Dendritic cell treated with granulocyte-macrophage colony-stimulating factor and Interleukin-4, amounts not matched to agents 40 ng/mL and 50 ng/mL, for 4 days (primary cell): ENCODE results near the gene SEPHS2.

Experiments
- H3K27ac Mint-ChIP-seq: one replicate; pipeline ENCODE4 v1.8.0; 2022; ENCODE audit warnings: mild to moderate bottlenecking, mixed read lengths
- H3K27me3 Mint-ChIP-seq: one replicate; pipeline ENCODE4 v1.8.0; 2022; ENCODE audit warnings: mild to moderate bottlenecking, mixed read lengths
- H3K36me3 Mint-ChIP-seq: one replicate; pipeline ENCODE4 v1.8.0; 2022; ENCODE audit warnings: low read depth, mixed read lengths
- H3K4me1 Mint-ChIP-seq: one replicate; pipeline ENCODE4 v1.8.0; 2022; ENCODE audit warnings: low read depth, mixed read lengths
- H3K4me3 Mint-ChIP-seq: one replicate; pipeline ENCODE4 v1.8.0; 2022; ENCODE audit warnings: mild to moderate bottlenecking, moderate library complexity, mixed read lengths
- H3K9me3 Mint-ChIP-seq: one replicate; pipeline ENCODE4 v1.8.0; 2022; ENCODE audit warnings: mixed read lengths
- intact Hi-C: fragments of 100-400 bp; cut with micrococcal nuclease; formaldehyde crosslinking; loops from one replicate; pipeline ENCODE4 v1.15.0; 2022

The SEPHS2 gene

GRCh38 chr16:30429678-30430427, 15.8 kb downstream of the SEPHS2 start, which contains the start of gene DCTPP1:
Gene DCTPP1 (minus strand): TSS chr16:30430030. CDS start chr16:30429980, 50 bp downstream.
- peaks cover 12% of the 10 kb centered on the region for H3K4me1 Mint-ChIP-seq
- H3K36me3 Mint-ChIP-seq, result peaks cover 14% of the 10 kb centered on the region
- no peak within 1 kb of the TSS for H3K27ac Mint-ChIP-seq
- no peaks in the 10 kb centered on the region for H3K27me3 Mint-ChIP-seq
- H3K4me3 Mint-ChIP-seq, result no peak within 1 kb of the TSS
- intact Hi-C loops, result loop anchor here (1.0 kb wide), 1 partner anchor 13 kb away; no protein-coding TSS in a partner anchor
- H3K9me3 Mint-ChIP-seq, result no peaks in the 10 kb centered on the region

- no peak overlapping the region for H3K4me3 Mint-ChIP-seq
- no peaks in the 10 kb centered on the region for H3K27me3 Mint-ChIP-seq
- peaks cover 12% of the 10 kb centered on the region for H3K4me1 Mint-ChIP-seq
- H3K36me3 Mint-ChIP-seq, result peaks cover 19% of the 10 kb centered on the region
- H3K9me3 Mint-ChIP-seq, result no peaks in the 10 kb centered on the region
- H3K27ac Mint-ChIP-seq, result no peak overlapping the region
- intact Hi-C loops, result no loop called here
These were observed 16.3 kb downstream of the SEPHS2 start for GRCh38 chr16:30429418-30429677.

DNA sequence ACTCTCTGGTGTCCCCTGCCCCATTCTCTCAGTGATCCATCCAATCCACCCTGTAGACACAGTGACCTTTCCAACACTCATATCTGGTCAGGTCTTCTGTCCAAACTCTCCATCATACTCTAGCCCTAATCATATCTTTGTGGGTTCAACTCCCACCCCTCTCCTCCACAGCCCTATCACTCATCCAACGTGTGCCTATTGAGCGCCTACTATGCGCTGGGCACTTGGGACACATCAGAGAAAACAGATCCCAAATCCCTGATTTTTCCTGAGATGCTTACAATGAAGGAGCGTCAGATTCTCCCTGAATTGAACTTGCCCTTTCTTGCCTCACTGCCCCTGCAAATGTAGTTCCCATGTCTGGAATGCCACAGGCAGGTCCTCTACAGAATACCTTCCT, 17.6 kb downstream of the SEPHS2 start:
- H3K4me1 Mint-ChIP-seq, result peaks cover 12% of the 10 kb centered on the region
- H3K27ac Mint-ChIP-seq, result peak overlapping the region; percentile 2
- H3K27me3 Mint-ChIP-seq, result no peaks in the 10 kb centered on the region
- H3K36me3 Mint-ChIP-seq, result peaks cover 32% of the 10 kb centered on the region
- H3K9me3 Mint-ChIP-seq, result no peaks in the 10 kb centered on the region
- no peak overlapping the region for H3K4me3 Mint-ChIP-seq
- intact Hi-C loops, result no loop called here

DNA sequence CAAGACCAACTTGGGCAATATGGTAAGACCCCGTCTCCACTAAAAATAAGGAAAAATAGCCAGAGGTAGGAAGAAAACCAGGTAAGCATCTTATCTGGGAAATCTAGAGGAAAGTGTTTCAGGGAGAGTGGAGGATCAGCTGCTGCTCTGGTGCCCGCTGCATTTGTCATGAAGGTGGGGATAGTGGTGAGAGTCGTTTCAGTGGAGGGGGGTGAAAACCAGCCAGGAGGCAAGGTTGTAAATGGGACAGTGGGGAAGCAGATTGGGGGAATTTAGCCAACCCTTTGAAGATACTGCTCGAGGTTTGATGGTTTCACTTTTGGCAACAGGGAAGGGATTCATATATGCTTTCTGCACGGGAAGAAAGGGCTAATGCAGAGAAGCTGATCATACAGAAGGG, 24.7 kb downstream of the SEPHS2 start:
- H3K4me1 Mint-ChIP-seq, result peaks cover 15% of the 10 kb centered on the region
- H3K36me3 Mint-ChIP-seq, result peaks cover 59% of the 10 kb centered on the region
- no peaks in the 10 kb centered on the region for H3K27me3 Mint-ChIP-seq
- H3K4me3 Mint-ChIP-seq, result no peak overlapping the region
- no peak overlapping the region for H3K27ac Mint-ChIP-seq
- intact Hi-C loops, result no loop called here
- H3K9me3 Mint-ChIP-seq, result no peaks in the 10 kb centered on the region

DNA sequence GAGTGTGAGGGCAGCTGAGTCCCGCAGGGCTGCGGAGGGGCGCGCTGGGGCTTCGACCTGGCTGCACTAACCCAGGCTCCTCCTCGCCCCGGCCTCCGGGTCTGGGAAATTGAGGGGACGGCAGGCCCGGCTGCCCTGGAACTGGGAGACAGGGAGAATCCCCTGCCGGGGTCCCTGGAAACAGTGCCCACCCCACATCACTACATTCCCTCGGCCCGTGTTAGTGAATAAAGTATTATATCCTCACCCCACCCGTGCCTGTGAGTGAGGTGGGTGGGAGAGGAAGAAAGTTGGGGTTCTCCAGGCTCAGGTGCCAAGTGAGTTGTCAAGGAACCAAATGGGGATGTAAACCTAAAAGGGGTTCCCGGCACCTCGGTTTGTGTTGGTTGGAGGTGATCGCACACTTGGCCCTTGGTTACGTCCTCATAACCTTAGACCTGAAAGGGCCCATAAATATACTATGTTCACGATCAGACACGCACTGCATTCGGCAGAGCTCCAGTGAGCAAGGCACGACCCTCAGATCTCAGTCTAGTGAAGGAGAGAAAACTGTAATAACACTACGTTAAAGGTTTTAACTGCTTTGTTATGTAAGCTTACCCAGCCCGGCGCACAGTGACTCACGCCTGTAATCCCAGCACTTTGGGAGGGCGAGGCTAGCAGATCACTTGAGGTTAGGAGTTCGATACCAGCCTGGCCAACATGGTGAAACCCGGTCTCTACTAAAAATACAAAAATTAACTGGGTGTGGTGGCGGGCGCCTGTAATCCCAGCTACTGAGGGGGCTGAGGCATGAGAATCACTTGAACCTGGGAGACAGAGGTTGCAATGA, 27.1 kb downstream of the SEPHS2 start:
- Mint-ChIP-seq H3K9me3 (no peaks in the 10 kb centered on the region), H3K4me3 (peak overlapping the region; percentile 74), H3K27me3 (no peaks in the 10 kb centered on the region), H3K4me1 (peaks cover 11% of the 10 kb centered on the region), H3K36me3 (peaks cover 39% of the 10 kb centered on the region), H3K27ac (peak overlapping the region; percentile 67)
- intact Hi-C loops, result no loop called here

DNA sequence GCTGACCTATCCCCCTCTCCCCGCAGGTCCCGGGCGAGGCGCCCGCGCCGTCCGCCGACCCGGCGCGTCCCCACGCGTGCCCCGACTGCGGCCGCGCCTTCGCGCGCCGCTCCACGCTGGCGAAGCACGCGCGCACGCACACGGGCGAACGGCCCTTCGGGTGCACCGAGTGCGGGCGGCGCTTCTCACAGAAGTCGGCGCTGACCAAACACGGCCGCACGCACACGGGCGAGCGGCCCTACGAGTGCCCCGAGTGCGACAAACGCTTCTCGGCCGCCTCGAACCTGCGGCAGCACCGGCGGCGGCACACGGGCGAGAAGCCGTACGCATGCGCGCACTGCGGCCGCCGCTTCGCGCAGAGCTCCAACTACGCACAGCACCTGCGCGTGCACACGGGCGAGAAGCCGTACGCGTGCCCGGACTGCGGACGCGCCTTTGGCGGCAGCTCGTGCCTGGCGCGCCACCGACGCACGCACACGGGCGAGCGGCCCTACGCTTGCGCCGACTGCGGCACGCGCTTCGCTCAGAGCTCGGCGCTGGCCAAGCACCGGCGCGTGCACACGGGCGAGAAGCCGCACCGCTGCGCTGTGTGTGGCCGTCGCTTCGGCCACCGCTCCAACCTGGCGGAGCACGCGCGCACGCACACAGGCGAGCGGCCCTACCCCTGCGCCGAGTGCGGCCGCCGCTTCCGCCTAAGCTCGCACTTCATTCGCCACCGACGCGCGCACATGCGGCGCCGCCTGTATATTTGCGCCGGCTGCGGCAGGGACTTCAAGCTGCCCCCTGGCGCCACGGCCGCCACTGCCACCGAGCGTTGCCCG, 27.9 kb downstream of the SEPHS2 start:
- peaks cover 34% of the 10 kb centered on the region for H3K36me3 Mint-ChIP-seq
- no peaks in the 10 kb centered on the region for H3K9me3 Mint-ChIP-seq
- intact Hi-C loops, result loop anchor here (1.0 kb wide), 1 partner anchor 13 kb away; the partner anchor contains the start of gene DCTPP1
- H3K4me3 Mint-ChIP-seq, result peak overlapping the region; percentile 74
- H3K4me1 Mint-ChIP-seq, result peaks cover 11% of the 10 kb centered on the region
- H3K27me3 Mint-ChIP-seq, result no peaks in the 10 kb centered on the region
- H3K27ac Mint-ChIP-seq, result peak overlapping the region; percentile 67

GRCh38 chr16:30416624-30417528, 28.8 kb downstream of the SEPHS2 start:
- H3K4me1 Mint-ChIP-seq, result peaks cover 11% of the 10 kb centered on the region
- no peaks in the 10 kb centered on the region for H3K27me3 Mint-ChIP-seq
- peak overlapping the region; percentile 74 for H3K4me3 Mint-ChIP-seq
- H3K36me3 Mint-ChIP-seq, result peaks cover 33% of the 10 kb centered on the region
- intact Hi-C loops, result loop anchor here (1.0 kb wide), 1 partner anchor 13 kb away; the partner anchor contains the start of gene DCTPP1
- H3K9me3 Mint-ChIP-seq, result no peaks in the 10 kb centered on the region
- no peak overlapping the region for H3K27ac Mint-ChIP-seq

DNA sequence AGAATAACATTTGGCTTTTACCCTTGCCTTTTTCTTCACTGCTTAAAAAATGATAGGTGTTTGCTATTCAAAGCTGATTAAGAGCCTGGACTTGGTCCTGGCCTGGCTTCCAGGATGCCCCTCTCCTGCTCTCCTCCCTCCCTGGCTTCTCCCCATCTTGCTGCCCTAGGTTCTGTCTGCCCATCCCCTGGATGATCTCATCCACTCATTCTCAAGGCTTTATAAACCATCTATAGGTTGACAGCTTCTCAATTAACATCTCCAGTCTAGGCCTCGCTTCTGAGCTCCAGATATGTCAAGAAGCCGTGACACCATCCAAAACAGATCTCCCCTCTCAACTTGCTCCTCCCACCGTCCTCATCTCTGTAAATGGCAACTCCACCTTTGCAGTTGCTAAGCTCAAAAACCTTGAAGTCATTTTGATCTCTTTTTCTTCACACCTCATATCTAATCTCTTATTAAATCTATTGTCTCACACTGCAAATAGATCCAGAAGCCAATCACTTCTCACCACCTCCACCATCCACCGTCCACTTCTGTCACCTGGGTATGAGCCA, 29.5 kb downstream of the SEPHS2 start:
- peaks cover 33% of the 10 kb centered on the region for H3K36me3 Mint-ChIP-seq
- H3K27me3 Mint-ChIP-seq, result no peaks in the 10 kb centered on the region
- no peaks in the 10 kb centered on the region for H3K9me3 Mint-ChIP-seq
- peaks cover 11% of the 10 kb centered on the region for H3K4me1 Mint-ChIP-seq
- intact Hi-C loops, result no loop called here
- no peak overlapping the region for H3K4me3 Mint-ChIP-seq
- H3K27ac Mint-ChIP-seq, result no peak overlapping the region

DNA sequence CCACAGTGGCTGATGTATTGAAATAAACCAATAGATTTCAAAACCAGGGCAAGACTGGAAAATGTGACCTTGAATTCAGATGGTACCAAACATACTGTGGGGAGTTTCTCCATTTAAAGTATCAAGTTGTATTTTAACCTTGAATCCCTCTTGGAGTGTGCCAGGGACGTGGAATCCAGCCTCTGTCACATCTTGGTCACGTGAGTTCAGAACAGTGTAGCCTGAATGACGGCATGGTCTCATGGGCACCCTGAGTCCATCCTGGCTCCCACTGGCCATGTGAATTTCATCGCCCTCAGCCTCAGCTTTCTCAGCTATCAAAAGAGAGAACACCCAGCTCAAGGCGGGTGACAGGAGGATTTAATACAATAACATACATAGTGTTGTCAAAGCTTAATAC, 31.5 kb downstream of the SEPHS2 start:
- intact Hi-C loops, result no loop called here
- Mint-ChIP-seq H3K27ac (no peak overlapping the region), H3K9me3 (no peaks in the 10 kb centered on the region), H3K4me1 (peaks cover 24% of the 10 kb centered on the region), H3K36me3 (peaks cover 24% of the 10 kb centered on the region), H3K27me3 (no peaks in the 10 kb centered on the region), H3K4me3 (no peak overlapping the region)

DNA sequence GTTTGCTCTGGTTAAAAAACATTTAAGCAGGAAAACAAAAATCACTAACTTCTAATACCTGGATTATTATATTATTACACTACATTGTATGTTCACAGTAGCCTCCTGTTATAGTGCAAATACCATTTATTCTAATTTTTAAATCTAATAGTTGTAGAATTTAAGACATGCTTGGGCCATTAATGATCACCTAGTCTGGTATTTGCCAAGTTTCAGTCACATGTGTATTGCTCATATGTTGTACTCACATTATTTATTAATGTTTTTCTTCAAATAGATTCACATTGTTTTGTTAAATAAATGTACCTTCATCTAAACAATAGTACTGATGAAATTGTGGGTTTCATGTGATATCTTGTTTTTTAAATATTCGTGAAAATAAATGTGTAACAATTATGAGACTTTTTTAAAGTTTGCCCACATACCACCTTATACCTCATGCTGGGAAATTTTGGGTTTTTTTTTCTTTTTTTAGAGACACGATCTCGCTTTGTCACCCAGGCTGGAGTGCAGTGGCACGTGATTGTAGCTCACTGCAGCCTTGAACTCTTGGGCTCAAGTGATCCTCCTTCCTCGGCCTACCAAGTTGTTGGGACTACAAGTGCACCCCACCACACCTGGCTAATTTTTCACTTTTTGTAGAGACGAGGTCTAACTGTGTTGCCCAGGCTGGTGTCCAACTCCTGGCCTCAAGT, 32.4 kb downstream of the SEPHS2 start:
- peaks cover 24% of the 10 kb centered on the region for H3K36me3 Mint-ChIP-seq
- no peak overlapping the region for H3K4me3 Mint-ChIP-seq
- H3K27ac Mint-ChIP-seq, result no peak overlapping the region
- H3K4me1 Mint-ChIP-seq, result peaks cover 31% of the 10 kb centered on the region
- H3K9me3 Mint-ChIP-seq, result no peaks in the 10 kb centered on the region
- no peaks in the 10 kb centered on the region for H3K27me3 Mint-ChIP-seq
- intact Hi-C loops, result no loop called here

DNA sequence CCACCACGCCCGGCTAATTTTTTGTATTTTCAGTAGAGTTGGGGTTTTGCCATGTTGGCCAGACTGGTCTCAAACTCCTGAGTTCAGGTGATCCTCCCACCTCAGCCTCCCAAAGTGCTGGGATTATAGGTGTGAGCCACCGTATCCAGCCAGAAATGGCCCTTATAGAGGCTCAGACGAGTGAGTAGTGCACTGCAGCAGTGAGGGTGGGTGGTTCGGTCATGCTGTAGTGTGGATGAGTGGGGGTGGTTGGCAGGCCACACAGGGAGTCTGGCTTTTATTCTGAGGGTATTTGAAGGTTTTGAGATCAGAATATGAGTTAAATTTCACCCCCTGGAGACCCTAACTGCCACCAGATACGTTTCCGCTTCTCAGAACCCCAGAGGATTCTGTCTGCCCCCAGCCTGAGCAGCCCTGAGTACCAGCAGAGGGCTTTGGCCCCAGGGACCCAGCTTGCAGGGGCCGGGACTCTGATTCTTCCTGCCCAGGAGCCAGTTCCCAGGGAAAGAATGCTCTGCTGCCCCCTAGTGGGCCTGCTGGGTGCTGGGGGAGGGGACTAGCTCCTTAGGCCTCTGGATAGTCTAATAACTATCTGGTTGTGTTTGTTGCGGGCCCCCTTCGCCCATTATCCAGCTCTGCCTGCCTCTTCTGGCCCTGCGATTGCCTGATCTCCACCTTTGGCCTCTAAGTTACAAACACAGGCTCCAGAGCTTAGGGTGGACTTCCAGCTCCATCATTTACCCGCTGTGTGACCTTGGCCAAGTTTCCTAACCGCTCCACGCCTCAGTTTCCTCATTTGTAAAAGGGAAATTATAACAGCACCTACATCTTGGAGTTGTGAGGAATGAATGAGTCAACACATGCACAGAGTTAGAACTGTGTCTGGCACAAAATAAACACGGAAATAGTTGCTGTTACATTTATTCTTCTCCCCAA, 36.3 kb downstream of the SEPHS2 start:
- intact Hi-C loops, result loop anchor here (5.0 kb wide), 2 partner anchors 37 to 57 kb away; partner anchors contain the start of genes MYL11 and TBC1D10B
- Mint-ChIP-seq H3K4me3 (no peak overlapping the region), H3K27me3 (peaks cover 1% of the 10 kb centered on the region), H3K4me1 (peaks cover 35% of the 10 kb centered on the region), H3K9me3 (no peaks in the 10 kb centered on the region), H3K27ac (peak overlapping the region; percentile 39), H3K36me3 (peaks cover 32% of the 10 kb centered on the region)
